H7 (cell line): Measurements from ENCODE around the gene FKRP. TPM values are rescaled to one million over a fixed set of nuclear protein-coding genes. Genes with fewer than 3 reads are reported as not detected.

Experiments used
- DNase-seq: peaks from one replicate; pipeline ENCODE4 v3.0.0; 2012
- H3K27me3 ChIP-seq: 2 replicates; pipeline ENCODE4 v1.6.0; 2011; ENCODE audit warnings: mild to moderate bottlenecking, low read length; ENCODE audit not compliant: control insufficient read depth, insufficient read depth
- H3K36me3 ChIP-seq: replicated peaks from 2 replicates; pipeline ENCODE4 v1.5.1; 2011; ENCODE audit warnings: low read length; ENCODE audit not compliant: control insufficient read depth, insufficient read depth
- H3K4me3 ChIP-seq: 2 replicates; pipeline ENCODE4 v1.5.1; 2011; ENCODE audit warnings: low read depth, mild to moderate bottlenecking, control low read depth, low read length, moderate library complexity; ENCODE audit not compliant: insufficient read depth
- total RNA-seq: library from RNA; depleted of rRNA; stranded (reverse); fragments of >200 nt; shearing (Covaris generic); gene quantifications from 2 replicates; pipeline ENCODE4 v1.2.3, GENCODE V29; 2014

FKRP gene
- total RNA-seq, 1 experiment from 2014 or later = 22.4 TPM

DNA sequence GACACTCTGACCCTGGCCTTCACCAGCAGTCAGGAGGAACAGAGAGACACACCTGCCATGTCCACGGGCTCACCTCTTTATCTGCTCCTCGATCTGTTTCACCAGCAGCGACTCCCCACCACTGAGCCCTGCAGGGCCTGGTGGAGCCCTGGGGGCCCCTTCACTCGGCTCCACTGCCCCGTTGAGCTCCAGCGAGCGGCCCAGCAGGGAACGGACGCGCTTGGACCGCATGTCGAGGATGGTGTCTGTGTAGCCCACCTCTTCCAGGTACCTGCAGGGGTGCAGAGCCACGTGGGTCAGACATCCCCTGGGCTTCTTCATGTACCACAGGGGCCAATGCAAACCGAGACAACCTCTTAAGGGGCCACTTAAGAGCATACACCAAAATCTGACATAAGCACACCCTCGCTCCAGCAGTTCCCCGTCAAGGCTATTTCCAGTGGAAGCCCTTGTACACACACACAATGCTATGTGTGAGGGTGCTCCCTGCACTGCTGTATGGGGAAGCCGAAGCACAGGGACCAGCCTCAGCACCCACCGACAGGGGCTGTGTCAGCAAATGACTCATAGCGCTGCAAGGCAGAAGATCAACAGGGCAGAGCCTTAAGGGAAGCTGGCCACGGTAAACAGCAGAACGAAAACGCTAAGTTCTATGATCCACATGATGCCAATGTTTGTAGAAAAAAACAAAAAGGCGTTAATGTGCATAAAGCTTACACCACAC lies 12.7 kb upstream of the FKRP start:
- H3K4me3 ChIP-seq = no peak overlapping the region
- no peak for DNase-seq
- peaks cover 58% of the 10 kb centered on the region for H3K36me3 ChIP-seq
- H3K27me3 ChIP-seq = no peaks in the 10 kb centered on the region

DNA sequence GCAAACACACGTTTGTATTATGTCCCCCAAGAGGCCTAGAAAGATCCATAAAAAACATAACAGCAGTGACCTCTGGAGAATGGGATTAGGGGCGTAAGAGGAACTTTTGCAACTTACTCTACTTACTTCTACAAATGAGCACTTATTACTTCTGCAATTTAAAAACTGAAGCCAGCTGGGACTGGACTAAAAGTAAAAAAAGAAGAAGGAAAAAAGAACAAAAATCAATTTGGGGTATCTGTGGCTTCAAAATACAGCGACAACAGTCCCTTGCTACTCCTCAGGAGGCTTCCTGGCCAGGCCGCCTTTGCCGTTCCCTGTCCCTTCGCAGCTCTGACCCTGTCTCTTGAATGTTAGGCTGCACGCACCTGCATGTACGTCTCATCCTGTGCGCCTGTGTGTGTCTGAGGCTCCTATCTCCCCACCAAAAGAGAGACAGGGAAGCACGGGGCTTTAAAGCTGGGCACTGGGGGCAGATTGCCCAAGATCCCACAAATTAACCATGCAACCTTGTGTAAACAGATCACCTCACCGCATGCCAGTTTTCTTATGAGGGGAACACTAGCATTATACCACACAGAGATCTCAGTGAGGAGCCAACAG lies 12.1 kb upstream of the FKRP start:
- H3K4me3 ChIP-seq = no peak overlapping the region
- peaks cover 60% of the 10 kb centered on the region for H3K36me3 ChIP-seq
- no peak for DNase-seq
- no peaks in the 10 kb centered on the region for H3K27me3 ChIP-seq

DNA sequence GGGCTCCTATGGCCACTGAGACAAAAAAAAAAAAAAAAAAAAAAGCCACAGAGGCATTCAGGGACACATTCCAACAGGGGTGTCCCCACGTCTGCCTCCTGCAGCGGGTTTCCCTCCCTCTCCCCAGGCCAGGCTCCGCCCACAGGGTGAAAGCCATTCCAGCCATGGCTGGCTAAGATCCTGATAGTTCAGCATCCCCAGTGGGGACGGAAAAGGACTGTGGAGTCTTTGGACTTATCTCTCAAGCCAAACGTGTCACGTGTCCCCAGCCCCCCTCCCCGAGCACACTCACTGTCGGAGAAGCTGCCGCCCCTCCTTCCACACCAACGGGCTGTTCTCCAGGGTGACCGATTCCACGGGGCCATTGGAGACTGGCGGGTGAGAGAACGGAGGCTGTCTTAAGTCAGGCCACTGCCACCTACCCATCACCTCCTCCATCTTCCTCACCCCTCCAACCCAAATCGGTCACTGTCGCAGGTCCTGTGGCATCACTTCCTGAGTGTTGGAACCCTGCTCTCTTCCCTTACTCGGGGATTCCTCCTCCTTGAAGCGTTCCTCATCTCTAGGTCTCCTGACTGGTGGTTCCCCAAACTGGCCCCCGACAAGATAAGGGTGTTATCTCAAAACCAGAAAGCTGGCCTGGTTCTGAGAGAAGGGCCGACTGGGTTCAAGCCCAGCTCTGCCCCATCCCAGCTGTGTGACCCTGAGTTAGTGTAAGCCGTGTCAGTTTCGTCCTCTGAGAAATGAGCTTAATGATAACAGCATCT lies 9.1 kb upstream of the FKRP start:
- Histone ChIP-seq H3K36me3 (peaks cover 42% of the 10 kb centered on the region), H3K4me3 (no peak overlapping the region), H3K27me3 (no peaks in the 10 kb centered on the region)
- peak; percentile 69 for DNase-seq

DNA sequence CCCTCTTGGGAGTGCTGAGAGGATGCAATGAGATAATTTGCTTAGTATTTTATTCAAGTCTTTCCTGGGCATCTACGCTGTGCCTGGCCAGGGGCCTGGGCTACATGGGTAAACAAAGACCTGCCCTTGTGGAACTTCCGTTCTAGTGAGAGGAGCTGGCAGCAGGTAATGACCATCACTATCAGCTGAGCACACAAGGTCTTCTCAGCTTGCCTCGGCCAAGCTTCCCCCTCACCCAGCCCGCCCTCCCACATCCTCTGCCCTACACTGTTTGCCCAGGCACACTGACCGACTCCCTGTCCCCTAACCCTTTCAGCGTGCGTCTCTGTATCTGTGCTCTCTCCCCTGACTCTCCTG lies 8.6 kb upstream of the FKRP start:
- H3K4me3 ChIP-seq = no peak overlapping the region
- peak; percentile 42 for DNase-seq
- peaks cover 40% of the 10 kb centered on the region for H3K36me3 ChIP-seq
- H3K27me3 ChIP-seq = no peaks in the 10 kb centered on the region

DNA sequence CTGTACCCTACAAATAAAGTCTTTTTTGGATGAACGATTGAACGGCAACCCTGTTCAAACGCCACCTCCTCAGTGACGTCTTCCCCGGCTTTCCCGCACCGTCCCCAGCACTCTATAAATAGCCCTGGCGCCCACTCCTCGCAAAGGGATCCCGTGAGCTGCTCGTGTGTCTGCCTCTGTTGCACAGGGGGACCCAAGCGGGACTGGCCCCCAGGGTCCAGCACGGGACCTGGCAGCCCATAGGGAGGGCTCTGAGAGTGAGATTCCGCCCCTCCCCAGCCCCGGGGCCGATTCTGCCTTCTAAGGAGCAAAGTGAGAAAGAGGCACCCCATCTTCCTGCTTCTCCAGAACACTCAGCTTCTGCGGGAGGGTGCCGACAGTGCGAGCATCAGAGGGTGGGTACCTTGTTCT lies 8.1 kb upstream of the FKRP start:
- no peak overlapping the region for H3K4me3 ChIP-seq
- H3K36me3 ChIP-seq = peaks cover 38% of the 10 kb centered on the region

DNA sequence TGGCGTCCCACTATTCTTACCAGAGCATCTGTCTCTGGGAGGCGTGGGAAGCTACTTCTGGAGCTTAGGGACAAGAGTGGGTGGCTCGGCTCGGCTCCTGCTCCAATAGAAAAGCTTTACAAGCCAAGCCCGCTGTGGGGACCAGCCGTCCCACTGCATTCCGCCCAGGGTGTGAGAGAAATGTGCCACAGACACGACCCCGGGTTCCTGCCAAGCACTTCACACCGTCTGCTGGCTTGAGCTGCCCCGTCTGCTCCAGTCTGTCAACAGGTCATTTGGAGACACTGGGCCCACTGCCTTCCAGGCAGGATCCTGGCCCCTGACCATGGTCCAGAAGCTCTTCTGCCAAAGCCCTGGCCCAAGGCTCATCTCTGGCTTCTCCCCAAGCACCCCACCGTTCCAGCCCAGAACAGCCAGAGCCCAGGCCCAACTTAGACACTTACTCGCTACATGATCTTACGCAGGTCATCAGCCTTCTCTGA lies 6.5 kb upstream of the FKRP start:
- Histone ChIP-seq H3K36me3 (peaks cover 25% of the 10 kb centered on the region), H3K4me3 (no peak overlapping the region), H3K27me3 (no peaks in the 10 kb centered on the region)
- DNase-seq = peak; percentile 40

More for the DNA sequence above, 8.1 kb upstream of the FKRP start:
- no peak for DNase-seq
- no peaks in the 10 kb centered on the region for H3K27me3 ChIP-seq

DNA sequence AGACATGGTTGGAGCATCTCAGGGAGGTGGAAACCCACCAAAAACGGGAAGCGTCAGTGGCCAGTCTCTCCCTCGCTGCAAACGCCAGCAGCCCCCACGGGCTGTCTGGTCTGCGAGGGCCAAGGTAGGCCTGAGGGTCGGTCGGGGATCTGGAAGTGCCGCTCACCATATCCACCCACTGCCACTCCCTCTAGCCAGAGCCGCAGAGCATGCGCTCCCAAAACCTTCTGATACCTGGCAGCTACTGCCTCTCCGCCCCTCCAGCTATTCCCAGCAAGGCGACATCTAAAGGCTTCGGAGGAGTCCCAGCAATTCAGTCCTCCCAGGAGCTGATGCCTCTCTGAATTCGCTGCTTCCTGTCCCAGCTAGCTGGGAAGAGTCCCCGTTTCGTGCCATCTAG lies 4.4 kb upstream of the FKRP start:
- Histone ChIP-seq H3K36me3 (peaks cover 21% of the 10 kb centered on the region), H3K27me3 (no peaks in the 10 kb centered on the region), H3K4me3 (no peak overlapping the region)
- no peak for DNase-seq

DNA sequence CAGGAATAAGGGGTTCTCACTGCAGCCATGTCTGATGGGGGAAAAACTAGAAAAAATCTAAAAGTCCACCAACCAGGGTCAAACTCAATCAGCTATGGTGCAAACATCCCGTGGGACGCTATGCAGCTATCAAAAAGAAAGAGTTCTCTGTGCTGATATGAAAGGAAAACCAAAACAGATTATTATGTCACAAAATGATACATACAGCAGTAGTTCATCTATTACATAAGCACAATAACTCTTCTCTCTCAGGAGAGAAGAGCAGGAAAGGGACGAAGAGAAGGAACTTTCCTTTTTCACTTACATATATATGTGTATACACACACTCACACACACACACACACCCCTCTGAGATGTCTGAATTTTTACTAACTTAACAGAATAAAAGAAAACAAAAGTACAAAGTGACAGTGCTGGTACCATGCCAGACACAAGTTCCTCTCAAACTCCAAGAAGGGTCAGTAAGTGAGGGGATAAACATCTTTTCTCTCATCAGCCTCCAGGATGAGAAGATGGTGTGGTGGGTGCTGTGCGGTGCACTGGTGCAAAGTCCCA lies 2.9 kb upstream of the FKRP start:
- no peak for DNase-seq
- H3K4me3 ChIP-seq = no peak overlapping the region

DNA sequence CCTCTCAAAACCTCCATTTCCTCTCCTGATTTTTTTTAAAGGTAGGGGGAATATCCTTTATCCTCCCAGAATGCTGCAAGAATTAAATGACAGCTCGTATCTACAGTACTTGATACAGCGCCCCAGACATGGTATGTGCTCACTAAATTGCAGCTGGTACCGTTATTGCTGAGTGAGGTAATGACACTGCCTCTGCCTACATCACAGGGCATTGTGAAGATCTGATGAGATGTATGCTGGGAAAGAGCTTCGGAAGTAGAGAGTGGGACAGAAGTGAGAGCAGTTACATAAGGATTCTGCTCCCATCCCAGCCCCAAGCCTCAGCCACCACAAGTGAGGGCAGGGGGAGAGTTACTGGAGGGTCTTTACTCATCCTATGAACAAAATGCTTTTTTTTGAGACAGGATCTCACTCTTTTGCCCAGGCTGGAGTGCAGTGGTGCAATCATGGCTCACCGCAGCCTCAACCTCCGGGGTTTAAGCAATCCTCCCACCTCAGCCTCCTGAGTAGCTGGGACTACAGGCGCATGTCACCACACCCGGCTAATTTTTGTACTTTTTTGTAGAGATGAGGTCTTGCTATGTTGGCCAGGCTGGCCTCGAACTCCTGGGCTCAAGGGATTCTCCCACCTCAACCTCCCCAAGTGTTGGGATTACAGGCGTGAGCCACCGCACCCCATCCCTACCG lies 1.7 kb upstream of the FKRP start:
- DNase-seq = no peak
- no peaks in the 10 kb centered on the region for H3K27me3 ChIP-seq
- H3K36me3 ChIP-seq = peaks cover 1% of the 10 kb centered on the region
- H3K4me3 ChIP-seq = no peak overlapping the region

More for the DNA sequence above, 2.9 kb upstream of the FKRP start:
- Histone ChIP-seq H3K36me3 (peaks cover 8% of the 10 kb centered on the region), H3K27me3 (no peaks in the 10 kb centered on the region)

DNA sequence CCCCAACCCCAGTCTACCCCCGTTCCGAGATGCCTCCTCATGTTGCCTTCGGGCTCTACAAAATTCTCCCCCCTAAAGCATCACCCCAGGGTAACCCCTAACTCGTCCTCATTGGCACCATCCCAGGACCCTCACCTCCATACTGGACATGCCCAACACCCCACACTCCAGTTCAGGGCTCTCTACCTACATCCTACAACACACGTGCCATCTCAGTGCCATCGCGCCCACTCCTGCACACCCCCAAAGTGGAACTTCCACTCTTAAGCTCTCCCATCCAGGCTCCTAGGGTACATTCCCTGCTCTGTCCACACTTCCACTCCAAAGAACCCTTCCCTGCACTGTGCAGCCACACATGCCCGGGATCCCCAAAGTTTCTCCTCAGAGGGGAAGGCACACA lies 827 bp upstream of the FKRP start:
- H3K4me3 ChIP-seq = peak overlapping the region; percentile 91
- no peaks in the 10 kb centered on the region for H3K27me3 ChIP-seq
- DNase-seq = peak; percentile 33
- no peaks in the 10 kb centered on the region; the same call in 1 of the 2 replicates for H3K36me3 ChIP-seq

DNA sequence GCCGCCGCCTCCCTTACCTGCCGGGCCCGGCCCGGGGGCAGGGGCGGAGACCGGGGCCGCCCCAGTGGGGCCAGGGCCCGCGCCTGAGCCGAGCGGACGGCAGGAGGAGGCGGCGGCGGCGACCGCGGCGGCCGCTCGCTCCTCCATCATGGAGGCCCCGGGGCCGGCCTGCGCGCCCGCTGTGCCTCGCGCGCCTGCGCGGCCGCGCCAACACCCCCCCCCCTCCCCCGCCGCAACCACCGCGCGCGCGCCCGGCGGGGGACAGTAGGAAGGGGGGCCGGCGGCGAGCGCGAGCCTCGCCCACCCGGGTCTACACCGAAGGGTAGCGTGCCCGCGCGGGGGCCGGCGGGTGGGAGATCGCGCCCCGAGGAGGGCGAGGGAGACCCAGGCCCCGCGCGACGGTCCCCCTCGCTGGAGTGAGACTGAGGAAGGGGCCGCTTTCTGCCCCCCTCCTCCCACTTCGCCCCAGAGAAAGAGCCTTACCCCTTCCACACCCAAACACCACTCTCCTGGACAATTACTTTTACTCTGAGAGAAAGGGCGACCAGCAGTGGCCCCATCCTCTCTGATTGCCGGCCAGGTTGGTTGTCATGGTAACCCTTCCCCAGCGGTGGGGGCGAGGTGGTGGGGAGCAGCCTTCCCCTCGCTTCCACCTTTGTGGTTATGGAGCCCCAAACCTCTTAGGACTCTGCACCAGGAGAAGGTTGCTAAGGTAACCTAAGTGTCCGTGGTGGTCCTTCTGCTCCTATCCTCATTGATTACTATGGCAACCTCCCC lies 612 bp downstream of the FKRP start, which contains the start of gene STRN4:
Gene STRN4 (minus strand): TSS at position 170 of the 777 bp plus-strand sequence. CDS start 20 bp downstream, at position 150.
- H3K4me3 ChIP-seq = peak within 1 kb of the TSS; percentile 91
- no peaks in the 10 kb centered on the region; the same call in 1 of the 2 replicates for H3K36me3 ChIP-seq
- no peaks in the 10 kb centered on the region for H3K27me3 ChIP-seq
- DNase-seq = peak; percentile 99

DNA sequence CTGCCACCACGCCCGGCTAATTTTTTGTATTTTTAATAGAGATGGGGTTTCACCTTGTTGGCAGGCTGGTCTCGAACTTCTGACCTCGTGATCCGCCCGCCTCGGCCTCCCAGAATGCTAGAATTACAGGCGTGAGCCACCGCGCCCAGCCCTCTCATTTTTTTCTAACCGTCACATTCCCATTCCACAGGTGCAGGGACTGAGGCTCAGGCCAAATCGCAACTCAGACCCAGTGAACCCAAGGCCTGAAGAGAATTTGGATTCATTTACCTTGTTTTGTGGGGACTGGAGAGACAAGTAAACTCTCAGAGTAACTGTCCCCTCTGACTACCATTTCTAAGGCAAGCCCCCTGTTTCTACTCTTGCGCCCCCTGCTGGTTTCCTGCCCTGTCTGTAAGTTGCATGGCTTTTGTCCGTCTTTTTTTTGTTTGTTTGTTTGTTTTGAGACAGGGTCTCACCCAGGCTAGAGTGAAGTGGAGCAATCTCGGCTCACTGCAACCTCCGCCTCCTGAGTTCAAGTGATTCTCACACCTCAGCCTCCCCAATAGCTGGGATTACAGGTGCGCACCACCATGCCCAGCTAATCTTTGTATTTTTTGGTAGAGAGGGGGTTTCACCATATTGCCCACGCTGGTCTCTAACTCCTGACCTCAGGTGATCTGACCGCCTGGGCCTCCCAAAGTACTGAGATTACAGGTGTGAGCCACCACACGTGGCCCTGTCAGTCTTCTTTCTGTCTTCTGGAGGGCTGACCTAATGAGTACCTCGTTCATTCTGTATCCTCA lies 2.7 kb downstream of the FKRP start:
- Histone ChIP-seq H3K4me3 (no peak overlapping the region), H3K36me3 (no peaks in the 10 kb centered on the region; the same call in 1 of the 2 replicates), H3K27me3 (no peaks in the 10 kb centered on the region)
- DNase-seq = peak; percentile 82
